NCI-H1930 (cell line): Measurements from ENCODE around the gene FNDC5.

Experiments
- DNase-seq, 2 experiments: peaks; one replicate each; lab custom pipeline; 2025; lab: John Stamatoyannopoulos, UW

FNDC5 gene

DNA sequence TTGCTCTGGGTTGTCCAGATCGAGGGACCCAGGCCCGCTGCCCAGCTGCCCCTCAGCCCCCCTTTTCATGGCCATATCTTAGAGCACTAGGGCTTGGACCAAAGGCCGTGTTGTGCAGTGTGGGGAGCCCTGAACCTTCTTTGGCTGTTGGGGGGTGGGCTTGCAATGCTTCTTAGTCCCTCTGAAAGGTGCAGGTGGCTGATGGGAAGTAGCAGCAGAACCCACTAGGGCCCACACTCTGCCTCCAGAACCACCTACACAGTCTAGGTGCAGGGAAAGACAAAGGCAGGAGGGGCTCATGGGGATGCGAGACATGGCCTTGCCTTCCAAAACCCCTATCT is 13.3 kb upstream of the FNDC5 start:
- no peak for DNase-seq

DNA sequence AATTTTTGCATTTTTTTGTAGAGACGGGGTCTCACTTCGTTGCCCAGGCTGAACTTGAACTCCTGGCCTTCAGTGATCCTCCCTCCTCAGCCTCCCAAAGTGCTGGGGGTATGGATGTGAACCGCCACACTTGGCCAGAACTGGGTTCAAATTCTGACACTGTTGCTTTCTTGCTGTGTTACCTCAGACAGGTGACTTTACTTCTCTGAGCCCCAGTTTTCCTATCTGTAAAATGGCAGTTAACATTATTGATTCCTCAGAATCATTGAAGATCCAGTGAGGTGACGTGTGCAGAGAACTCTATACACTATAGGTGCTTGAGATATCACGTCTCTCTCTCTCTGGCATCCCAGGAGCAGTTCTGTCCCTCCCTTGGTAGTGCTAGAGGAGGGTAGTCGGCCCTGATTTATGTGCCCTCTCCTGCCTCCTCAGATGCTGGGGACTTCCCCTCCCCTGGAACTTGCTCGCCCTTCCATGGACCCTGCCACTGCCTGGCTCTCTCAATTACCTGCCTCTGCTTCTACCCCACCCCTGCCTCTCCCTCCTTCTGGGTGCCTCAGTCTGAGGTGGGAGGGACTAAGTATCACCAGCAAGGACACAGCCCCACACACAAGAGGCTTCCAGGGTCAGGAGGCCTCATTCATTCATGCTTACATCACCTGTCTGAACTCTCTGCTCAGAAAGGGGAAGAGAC is 12.8 kb upstream of the FNDC5 start:
- DNase-seq, result no peak

DNA sequence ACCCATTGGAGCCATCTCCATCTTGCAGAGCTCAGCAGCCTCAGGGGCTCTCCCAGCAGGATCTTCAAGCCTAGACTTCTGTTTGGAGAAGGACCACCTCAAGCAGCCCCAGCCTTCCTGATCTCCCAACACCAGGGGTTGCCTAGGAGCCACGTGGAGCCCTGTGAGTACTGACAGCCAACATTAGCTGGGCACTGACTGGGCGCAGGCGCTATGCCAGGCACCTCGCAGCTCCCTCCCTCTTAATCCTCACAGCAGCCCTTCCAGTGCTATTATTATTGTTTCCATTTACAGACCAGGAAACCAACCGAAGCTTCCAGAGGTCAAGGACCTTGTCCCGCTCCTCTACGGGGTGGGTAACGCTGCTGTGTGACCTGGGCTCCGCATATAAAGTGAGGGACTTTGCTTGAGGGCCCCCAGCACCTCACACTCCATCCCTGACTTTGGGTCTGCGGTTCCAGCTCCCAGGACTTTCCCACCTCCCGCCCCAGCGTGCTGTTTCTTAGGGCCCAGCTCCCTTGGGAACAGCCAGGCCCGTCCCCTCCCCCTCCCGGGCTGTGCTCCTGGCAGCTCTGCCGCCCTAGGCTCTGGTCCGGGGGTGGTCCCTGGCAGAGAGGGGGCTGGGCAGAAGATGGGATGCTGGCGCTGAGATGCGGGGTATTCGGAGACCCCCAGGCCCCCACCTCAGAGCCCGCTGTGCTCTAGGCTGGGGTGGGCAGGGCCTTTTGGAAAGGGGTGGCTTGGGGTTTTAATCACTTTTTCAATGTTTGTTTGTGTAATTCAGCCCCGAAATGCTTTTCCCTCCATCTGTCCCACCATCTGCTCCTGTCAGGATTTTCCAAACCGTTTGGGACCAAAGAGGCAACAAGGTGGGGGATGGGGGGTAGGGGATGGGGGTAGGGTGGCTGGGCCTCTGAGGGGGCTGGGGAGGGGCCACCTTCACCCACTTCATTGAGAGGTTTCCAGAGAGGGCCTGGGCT is 11.4 kb upstream of the FNDC5 start:
- DNase-seq, result no peak

DNA sequence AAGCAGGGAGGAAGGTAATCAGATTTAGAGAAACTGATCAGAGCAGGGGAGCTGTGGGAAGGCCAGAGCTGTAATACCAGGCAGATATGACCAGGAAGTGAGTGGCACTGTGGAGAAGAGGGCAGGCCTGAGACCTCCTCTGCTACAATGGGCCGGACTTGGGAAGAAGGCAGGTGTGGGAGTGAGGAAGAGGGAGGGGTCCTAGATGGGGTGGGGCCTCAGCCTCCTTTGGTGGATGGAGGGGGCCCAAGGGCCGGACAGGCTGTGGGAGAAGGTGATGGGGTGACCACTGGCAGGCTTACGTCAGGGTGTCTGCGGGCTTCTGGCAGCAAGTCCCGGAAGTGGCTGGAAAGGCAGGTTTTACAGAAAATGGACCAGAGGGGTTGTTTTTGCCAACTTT is 10.6 kb upstream of the FNDC5 start:
- no peak for DNase-seq

DNA sequence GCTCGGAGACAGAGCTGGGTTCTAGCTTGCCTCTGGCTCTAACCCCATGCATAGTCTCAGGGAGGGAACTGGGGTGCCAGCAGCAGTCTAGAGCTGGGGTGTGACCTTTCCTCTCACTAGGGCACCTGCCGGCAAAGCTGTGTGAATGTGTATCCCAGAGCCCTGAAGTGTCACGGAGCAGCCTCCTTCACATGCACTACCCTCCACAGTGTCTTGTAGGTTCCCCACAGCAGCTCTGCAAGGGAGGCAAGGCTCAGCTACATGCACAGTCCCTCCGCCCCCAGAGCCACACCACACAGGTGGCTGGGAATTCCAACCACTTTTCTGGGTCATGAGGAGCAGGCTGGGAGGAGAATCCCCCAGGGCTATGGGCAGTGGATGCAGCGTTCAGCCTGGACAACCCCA is 7.9 kb upstream of the FNDC5 start:
- no peak for DNase-seq

DNA sequence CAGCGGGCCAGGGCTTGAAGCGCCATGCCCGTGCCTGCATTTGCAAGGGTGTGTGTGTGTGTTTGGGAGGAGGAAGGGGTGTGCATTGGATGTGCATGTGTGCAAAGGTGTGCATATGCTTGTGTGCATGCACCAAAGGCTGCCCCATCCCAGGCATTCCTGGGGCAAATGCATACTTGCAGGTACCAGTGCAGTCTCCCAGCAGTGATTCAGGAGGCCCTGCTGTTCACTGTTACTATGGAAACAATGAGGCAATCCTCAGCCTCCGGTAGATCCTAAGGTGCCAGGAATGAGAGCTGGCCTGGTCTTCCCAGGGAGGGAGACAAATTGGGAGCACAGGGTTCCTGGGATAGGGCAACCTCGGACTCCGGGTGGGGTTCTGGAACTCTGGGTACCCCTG is 7.5 kb upstream of the FNDC5 start:
- DNase-seq, result no peak

DNA sequence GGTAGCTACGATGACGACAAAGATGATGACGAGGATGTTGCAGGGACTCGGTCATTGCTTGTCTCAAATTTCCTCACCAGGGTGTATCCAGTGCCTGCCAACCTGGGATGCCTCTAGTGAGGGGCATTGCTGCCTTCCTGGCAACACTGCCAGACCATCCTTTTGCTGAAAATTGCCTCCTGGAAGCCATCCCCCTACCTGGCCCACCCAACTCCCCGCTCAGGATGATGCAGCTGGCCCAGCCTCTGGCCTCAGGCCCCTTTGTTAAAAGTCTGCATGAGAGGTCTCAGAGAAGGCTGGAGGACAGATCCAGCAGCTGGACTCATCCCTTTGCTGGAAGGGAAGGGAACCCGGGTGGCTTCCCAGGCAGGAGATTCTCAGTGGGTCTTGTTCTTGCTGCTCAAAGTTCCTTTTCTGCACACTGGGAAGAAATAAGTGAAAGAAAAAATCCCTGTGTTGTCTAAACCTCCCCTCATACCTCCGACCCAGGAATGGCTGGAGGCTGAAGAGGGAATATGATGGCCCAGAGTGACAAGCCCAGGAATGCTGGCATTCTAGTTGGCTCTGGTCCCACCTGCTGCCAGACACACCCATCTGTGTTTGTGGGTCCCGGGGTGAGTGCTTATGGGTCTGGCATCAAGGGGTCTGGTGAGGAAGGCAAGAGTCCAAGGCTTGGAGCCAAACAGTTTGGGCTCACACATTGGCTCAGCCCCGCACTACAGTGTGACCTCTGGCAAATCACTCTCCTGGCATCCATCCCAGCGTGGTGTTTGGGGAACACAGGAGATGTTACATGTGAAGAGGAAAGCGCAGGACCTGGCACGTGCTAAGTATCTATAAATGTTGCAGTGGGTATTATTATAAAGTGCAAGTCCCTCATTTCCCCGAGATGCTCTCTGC is 6.7 kb upstream of the FNDC5 start:
- no peak for DNase-seq

DNA sequence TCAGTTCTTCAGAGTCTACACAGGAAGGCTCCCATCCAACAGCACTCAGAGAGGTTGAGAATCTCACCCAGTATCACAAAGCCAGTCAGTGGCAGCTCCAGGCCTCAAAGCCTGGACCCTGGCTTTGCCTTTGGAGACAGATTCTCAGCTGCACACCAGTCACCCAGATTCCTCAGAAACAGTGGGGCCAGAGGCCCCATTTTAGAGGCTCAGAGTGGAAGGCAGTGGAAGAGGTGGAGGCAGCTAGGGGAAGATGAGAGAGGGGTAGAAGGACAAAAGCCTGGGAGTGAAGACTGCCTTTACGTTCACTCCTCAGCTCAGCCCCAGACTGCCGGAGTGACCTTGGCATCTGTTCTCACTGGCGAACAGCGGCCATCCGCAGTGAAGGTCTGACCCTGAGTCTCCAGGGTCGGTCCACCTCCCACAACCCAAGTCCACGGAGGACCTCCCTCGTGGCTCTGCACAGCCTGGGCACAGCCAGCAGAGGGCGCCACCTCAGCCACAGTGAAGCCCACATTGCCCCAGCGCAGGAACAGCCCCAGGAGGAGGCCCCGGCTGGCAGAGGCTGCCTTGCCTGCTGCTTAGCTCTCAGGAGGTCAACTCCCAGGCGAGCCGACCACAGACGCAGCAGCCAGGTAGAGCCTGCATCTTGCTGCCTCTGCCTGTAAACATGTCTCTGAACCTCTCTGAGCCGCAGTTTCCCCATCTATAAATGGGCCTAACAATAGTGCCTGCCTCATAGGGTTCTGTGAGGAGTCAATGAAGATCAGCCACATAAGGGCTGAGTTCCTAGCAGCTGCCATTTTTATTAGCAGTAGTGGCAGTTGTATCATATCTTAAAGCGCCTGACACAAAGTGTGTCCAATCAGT is 5.9 kb upstream of the FNDC5 start:
- DNase-seq, result peak in 1 of 2 experiments; percentile 42

DNA sequence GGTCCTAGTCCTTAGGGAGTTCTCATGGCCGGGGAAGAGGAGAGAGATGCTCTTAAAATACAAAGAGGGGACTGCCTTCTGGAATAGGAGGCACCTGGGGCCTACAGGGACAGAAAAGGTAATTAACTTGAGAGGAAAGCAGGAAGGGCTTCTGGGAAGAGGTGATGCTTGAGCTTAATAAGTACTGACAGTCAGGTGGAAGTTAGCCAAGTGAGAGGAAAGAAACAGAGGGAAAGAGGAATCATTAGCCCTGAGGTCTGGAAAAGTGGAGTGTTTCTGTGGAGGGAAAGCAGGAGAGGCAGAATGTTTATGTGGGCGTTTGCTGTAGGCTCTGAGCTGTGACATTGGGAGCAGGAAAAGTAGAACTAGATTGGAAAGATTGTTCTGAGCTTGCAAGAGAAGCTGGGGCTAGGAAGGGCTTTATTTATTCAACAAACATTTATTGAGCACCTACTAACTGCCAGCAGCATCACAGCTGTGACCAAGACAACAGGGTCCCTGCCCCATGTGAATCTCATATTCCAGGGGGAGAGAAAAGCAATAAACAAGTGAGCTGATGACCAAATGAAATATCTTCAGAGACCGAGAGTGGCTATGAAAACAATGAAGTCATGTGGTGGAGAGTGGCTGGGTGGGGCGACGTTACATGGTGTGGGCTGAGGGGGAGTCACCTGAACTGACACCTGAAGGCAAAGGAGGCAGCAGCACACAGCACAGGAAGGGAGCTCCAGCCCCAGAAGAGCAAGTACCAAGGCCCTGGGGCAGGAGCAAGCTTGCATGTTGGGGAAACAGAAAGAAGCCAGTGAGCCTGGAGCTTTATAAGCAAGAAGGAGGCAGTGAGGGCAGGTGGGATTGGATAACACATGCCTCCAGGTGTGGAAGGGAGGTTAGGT is 4.4 kb upstream of the FNDC5 start:
- no peak for DNase-seq

DNA sequence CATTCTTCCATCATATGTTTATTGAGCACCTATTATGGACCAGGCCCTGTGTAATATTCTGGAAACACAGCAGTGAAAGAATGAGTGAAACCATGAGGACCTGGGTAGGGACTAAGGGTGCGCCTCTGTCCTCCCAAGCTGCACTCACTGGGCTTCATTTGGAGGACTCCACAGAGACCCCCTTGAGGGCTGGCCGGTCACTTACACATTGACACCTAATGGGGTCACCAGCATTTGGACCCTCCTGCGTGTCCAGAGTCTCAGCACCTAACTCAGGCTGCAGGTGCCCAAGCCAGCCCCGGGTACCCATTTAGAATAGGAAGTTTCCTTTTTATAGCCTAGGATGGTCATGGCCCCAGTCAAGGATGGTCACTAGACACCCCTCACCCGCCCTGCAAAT is 2.8 kb upstream of the FNDC5 start:
- DNase-seq, result no peak

DNA sequence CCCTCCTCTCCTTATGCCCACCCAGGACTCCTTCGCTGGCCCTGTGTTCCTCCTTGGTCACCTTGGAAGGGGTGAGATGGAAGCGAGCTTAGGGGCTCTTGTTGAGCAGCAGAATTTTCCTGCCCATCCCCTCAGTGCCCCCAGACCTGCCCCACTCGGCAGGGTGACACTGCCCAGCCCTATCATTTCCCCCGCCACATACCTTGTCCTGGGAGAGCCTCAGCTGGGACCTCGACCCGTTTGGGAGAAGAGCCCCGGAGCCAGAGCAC is 1.4 kb upstream of the FNDC5 start:
- DNase-seq, result no peak

DNA sequence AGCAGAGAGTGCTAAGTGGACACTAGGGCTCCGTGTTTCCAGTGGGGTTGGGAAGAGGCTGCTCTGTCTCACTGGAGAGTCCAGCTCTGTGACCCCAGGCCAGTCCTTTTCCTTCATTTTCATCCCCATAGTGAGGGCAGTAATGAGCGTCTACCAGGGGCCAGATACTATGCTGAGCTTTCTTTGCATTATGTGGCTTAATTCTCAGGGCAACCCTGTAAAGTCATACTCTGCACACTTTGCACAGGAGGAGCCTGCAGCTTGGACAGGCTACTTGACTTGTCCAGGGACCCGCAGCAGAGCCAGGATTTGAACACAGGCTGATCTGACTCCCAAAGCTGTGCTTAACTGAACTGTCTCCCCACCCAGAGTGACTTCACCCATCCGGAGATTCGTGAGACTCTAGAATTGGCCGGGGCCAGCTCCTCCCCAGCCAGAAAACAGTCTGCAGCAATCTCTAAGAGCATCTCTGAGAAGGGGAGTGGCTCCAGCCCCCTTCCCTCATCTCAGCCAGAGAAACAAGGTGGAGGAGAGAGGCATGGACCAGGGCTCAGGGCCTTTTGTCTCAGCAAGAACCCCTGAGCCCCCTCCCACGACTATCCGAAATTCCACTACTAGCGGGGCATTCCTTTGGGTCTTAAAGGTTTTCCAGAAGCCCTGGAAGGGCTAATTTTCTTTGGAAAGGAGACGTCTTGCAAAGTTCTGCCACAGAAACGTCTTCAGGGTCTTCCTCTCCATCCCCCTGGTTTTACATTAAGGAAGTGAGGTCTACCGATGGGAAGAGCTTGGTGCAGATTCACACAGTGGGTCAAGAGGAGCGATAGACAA is 866 bp upstream of the FNDC5 start:
- DNase-seq, result no peak

DNA sequence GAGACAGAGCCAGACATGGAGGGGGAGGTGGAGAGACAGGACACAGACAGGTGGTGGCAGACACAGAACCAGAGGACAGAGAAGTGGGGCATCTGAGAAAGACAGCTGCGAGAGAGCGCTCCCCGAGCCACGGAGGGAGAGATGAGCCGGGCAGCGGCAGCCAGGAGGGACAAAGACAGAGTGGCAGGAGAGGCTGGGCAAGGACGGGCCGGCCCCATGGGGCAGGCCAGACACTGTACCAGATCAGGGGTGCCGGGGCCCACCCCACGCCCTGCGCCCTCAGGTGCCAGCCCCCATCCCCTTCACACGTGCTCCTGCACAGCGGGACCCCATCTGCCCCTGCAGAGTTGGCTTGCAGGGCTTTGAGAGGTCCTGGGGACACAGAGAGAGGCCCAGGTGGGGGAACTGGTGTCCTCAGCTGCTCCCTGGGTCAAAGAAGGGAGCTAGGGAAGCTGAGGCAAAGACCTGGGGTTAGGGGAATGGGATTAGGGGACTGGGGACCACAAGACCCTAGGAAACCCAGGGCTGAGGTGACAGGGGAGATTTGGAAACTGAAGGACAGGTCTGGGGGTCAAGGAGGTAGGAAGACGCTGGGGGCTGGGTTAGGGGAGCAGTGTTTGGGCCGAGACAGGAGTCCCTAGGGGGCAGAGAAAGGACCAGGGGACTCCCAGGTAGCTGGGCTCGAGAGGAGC is 643 bp downstream of the FNDC5 start:
- no peak for DNase-seq

DNA sequence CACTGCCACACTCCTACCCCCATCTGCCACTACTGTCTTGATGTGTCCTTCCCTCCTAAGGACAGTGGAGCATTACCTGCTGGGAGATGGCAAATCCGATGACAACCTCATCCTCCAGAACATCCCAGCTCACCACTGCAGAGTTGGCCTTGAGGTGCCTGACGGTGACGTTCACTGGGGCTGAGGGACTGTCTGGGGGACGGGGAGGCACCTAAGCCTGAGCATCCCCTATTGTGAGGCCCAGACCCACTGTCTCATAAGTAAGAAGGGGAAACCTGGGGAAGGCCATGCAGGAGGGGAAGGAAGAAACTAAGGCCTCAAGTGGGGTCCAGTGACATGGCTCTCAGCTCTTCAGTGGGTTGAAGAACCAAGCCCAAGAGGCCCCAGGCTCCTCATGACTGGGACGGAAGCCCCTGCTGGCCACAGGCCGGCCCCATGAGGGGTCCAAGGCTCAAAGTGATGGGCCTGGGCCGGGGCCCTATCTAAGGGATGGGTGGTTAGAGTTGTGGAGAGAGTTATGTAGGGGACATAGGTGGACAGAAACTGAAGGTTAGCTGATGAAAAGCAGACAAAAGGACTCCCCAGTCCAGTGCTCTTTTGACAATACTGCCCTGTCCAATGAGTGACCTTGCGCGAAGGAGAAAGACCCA is 1.8 kb downstream of the FNDC5 start:
- DNase-seq, result no peak

DNA sequence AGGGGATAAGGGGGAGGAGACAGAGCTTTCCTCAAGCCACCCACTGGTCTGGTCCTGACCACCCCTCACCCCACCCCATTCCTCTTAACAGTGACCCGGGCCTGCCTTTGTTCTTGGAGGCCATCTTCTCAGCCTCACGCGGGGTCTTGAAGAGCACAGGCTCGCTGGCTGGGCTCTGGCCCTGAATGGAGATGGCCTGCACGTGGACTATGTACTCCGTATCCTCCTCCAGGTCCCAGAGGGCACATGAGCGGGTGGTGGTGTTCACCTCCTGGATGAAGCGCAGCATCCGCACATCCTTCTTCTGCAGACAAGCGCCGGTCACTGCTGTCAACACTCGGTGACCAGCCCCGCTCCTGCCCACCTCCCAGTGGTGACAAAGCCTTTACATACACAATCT is 2.6 kb downstream of the FNDC5 start:
- DNase-seq, result no peak

DNA sequence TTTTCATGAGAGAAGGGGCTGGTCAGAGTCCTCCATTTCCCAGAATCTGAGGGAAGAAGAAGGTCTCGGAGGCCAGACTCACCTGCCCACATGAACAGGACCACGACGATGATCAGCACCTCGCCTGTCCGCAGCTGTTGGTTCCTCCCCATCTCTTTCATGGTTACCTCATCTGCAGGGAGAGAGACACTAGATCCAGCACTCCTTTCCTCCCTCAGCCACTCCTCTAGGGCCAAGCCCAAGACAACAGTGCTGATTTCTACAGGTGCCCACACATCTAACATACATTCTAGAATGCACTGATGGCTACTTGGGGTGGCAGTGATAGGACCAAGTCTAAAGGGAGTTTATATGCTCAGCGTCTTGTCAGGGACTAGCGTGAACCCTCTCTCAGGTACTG is 3.0 kb downstream of the FNDC5 start:
- no peak for DNase-seq

DNA sequence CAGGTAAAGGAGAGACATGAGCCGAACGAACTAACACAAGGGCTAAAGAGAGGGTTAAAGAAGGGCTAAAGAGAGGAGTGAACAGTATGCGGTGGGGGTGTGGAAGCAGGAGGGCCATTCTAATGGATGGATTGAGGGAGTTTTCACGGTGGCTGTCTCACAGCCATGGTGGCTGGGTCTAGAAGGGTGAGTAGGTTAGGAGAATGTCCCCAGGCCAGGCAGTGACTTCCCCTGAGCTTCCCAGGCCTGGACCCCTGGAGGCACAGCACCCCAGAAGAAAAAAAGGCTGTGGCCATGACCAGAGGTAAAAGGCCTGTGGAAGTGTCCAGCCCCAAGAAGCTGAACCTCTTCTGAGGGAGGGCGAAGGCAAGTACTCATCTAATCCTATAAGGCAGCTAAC is 3.6 kb downstream of the FNDC5 start:
- DNase-seq, result no peak

DNA sequence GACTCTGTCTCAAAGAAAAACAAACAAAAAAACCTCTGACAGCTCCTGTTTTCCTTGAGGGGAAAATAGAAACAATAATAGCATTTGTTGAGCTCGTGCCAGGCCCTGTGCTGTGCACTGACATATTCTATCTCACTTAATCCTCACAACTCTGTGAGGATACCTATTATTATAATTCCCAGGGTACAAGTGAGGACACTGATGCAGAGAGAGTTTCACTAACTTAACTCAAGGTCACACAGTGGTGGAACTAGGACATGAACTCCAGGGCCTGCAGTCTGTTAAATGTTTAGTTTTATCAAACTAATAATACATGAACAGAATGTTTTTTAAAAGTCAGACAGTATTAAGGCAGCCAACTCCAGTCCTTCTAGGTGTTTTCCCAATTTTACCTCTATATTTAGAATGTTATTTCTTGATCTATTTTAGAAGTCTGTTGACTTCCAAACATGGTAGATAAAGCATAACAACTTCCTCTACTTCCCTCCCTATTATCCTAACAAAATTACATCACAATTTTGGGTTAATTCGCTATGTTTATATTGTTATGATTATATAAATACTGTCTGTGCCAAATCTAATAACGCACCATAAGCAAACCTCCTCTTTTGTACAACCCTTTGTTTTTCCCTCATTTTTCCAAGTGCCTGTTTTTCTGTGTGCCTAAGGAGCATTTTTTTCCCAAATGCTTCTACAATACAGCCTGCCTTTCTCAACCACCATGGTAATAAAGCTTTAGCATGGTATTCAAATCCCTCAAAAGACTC is 4.9 kb downstream of the FNDC5 start:
- DNase-seq, result no peak
